Measurements from ENCODE around the gene LRRC8B.

Gene LRRC8B

GRCh38 chr1:89576013-89576412 is 51.4 kb downstream of the LRRC8B start:
- H3K4me3 ChIP-seq (ENCODE audit: low read length) = no peak overlapping the region
- no peak for TF ChIP-seq CTCF (conservative IDR thresholded peaks at IDR 0.05; ENCODE audit: low read length)
- no peak for DNase-seq (ENCODE audit: low read depth)

GRCh38 chr1:89578151-89578550 is 53.5 kb downstream of the LRRC8B start:
- TF ChIP-seq CTCF (conservative IDR thresholded peaks at IDR 0.05; ENCODE audit: low read length) = no peak
- no peak overlapping the region for H3K4me3 ChIP-seq (ENCODE audit: low read length)
- DNase-seq (ENCODE audit: low read depth) = no peak

- no peak for TF ChIP-seq CTCF (conservative IDR thresholded peaks at IDR 0.05; ENCODE audit: low read length)
- no peak for DNase-seq (ENCODE audit: low read depth)
- H3K4me3 ChIP-seq (ENCODE audit: low read length) = no peak overlapping the region
These were observed 54.5 kb downstream of the LRRC8B start for GRCh38 chr1:89578946-89579684.

- no peak overlapping the region for H3K4me3 ChIP-seq (ENCODE audit: low read length)
- TF ChIP-seq CTCF (conservative IDR thresholded peaks at IDR 0.05; ENCODE audit: low read length) = no peak
- DNase-seq (ENCODE audit: low read depth) = no peak
These were observed 55.4 kb downstream of the LRRC8B start for GRCh38 chr1:89580036-89580435.

GRCh38 chr1:89581859-89582258 is 57.2 kb downstream of the LRRC8B start:
- no peak for TF ChIP-seq CTCF (conservative IDR thresholded peaks at IDR 0.05; ENCODE audit: low read length)

GRCh38 chr1:89582571-89582970 is 57.9 kb downstream of the LRRC8B start:
- DNase-seq (ENCODE audit: low read depth) = no peak
- TF ChIP-seq CTCF (conservative IDR thresholded peaks at IDR 0.05; ENCODE audit: low read length) = no peak
- H3K4me3 ChIP-seq (ENCODE audit: low read length) = no peak overlapping the region

More at GRCh38 chr1:89581859-89582258, 57.2 kb downstream of the LRRC8B start:
- no peak for DNase-seq (ENCODE audit: low read depth)
- H3K4me3 ChIP-seq (ENCODE audit: low read length) = no peak overlapping the region

GRCh38 chr1:89584211-89584610 is 59.6 kb downstream of the LRRC8B start:
- DNase-seq (ENCODE audit: low read depth) = no peak
- TF ChIP-seq CTCF (conservative IDR thresholded peaks at IDR 0.05; ENCODE audit: low read length) = no peak
- no peak overlapping the region for H3K4me3 ChIP-seq (ENCODE audit: low read length)

All from AG10803 (cell line).